Stimulated activated CD8-positive, alpha-beta memory T cell treated with anti-CD3 and anti-CD28 coated beads, Interleukin-4, amount 100 ng/mL, for 24 hours (primary cell): Measurements from ENCODE around the gene ERP27.
A peak's percentile ranks its signal among the peaks of the same experiment; 100 is the strongest.

Source experiments
- DNase-seq: peaks from one replicate; pipeline ENCODE4 v3.0.0-alpha.2; 2020; ENCODE audit warnings: low read depth

Gene ERP27

GRCh38 chr12:14959463-14959862 lies 21.1 kb upstream of the ERP27 start:
- DNase-seq, result no peak

DNA sequence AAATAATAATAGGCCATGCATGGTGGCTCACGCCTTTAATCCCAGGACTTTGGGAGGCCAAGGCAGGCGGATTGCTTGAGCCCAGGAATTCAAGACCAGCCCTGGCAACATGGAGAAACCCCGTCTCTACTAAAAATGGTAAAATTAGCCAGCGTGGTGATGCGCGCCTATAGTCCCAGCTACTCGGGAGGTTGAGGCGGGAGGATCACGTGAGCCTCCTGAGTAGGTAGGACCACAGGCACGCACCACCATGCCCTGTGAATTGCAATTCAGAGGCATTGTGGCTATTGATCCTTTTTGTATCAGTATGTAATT lies 20.7 kb upstream of the ERP27 start:
- DNase-seq, result no peak

GRCh38 chr12:14958361-14959125 lies 20.2 kb upstream of the ERP27 start:
- no peak for DNase-seq

GRCh38 chr12:14957551-14958168 lies 19.3 kb upstream of the ERP27 start:
- DNase-seq, result no peak

DNA sequence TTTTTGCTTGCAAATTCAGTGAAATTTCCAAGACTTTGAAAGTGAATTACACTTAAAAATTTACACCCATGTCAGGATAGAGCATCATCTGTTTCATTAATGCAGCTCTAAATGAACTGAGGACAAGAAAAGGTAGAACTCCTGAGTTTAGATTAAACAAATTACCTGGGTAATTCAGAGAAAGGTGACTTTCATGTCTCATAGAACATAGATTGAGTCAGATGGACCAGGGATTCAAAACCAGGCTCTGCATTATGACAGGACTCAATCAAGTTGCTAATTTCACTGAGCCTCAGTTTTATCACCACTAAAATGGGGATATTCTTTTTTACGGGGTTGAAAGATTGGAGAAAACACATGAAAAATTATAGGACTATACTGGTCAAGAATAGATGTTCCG lies 18.6 kb upstream of the ERP27 start:
- DNase-seq, result no peak

DNA sequence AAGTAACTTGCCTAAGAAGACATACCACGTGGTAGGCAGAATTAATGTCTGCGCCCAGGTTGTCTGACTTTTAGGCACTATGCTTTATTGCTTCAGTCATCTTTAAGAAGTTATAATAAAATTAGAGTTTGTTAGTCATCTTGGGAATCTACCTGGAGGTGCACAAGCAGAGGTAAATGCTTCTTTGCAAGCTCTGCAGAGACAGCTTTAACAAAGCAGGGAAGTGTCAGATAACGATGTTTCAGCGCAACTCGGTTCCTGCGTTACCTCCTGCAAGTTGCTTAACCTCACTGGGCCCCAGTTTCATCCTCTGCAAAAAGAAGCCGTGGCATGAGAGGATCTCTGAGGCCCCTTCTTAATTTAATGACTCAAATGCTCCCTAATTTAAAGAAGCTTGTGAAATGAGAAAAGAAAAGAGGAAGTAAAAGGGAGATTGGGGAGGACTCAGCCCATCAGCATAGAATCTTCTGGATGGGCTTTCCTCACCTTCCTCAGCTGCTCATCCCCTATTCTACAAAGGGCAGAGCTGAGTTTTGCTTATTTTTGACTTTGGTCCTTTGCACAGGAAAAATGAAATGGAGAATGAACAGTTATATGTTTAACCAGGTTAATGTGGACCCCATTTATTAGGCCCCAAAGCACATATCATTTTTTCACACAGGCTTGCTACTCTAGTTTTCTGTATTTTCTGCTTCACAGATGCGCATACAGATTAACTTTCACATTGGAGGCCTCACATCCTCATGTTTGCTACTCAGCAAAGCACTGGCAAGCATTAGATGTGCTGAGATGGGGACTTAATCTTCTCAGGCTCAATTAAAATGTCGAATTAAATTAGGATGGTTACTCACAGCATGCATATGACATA lies 17.9 kb upstream of the ERP27 start:
- DNase-seq, result peak; percentile 29

GRCh38 chr12:14954269-14954668 lies 15.9 kb upstream of the ERP27 start:
- DNase-seq, result no peak

GRCh38 chr12:14953752-14954151 lies 15.4 kb upstream of the ERP27 start:
- no peak for DNase-seq

DNA sequence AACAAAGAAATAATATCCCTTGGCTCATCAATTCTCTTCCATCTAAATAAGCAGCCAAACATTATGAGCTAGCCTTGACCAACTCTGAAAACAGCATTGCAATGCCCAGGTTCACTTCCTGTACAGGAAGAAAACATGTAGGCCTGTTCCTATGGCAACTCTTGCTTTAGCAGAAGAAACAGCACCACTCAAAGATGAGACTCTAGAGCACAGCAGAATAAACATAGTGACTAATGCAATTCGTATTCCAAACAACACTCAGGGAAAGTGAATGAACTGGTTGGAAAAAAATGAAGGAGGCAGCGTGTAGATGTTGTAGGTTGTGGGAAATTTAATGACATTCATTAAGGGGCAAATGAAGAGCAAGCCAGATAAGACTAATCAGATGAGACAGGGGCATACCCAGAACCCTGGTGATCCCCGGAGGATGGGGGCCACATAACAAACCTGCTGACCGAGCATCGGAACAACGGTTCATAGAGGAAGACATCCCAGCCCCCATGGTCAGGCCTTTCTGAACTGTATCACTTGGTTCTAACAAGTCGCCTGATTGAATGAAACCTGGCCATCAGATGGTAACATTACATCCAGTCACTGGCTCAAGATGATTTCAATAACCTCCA lies 14.1 kb upstream of the ERP27 start:
- DNase-seq, result no peak

DNA sequence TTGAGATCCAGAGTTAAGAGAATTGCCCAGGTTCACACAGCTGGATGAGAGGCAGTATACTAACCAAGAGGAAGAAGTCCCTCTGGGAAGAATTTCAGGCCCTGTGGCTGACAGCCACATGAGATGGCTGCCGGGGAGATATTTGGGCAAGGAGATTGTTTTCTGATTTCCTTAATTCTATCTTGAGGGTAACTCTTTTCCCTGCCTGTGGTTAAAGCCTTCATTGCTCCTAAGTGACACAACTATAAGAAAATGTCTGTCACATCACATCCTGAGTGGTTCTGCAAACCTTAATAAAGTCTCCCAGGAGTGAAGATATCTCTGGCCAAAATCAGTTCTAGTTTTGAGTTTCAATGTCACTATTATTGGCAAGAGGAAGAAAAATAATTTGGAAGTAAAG lies 13.5 kb upstream of the ERP27 start:
- no peak for DNase-seq

DNA sequence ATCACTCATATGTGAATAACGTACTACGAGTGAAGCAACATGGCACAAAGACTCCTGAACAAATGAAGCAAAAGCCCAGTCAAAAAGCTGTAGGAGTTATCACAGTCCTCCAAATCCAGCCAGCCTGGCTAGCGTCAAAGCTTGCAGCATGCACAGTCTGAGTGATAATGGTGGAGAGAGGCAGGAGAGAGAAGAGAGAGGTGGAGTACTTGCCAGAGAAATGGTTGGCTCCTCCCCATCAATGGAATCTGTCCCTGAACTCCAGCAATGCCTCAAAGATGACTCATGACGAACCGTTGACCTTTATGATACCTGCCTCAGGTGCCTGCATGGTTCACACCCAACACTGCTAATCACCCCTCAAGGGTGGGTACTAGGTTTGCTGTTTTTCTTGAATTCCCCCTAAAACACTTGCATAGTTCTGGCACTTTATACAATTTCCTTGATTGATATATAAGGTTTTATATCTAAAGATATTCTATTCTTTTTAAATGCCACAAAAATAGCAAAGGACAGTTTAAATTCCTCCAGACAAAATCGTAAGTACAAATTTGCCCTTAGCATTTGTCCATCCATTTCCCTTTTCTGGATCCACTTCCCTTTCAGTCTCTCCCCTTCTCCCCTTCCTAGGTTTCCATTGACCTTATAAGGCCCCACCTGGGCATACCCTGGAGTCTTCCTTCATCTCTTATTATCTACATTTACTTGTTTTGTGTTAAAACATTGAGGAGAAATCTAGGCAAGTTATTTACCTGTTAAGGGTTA lies 12.8 kb upstream of the ERP27 start:
- DNase-seq, result no peak

GRCh38 chr12:14950421-14950820 lies 12.1 kb upstream of the ERP27 start:
- no peak for DNase-seq

DNA sequence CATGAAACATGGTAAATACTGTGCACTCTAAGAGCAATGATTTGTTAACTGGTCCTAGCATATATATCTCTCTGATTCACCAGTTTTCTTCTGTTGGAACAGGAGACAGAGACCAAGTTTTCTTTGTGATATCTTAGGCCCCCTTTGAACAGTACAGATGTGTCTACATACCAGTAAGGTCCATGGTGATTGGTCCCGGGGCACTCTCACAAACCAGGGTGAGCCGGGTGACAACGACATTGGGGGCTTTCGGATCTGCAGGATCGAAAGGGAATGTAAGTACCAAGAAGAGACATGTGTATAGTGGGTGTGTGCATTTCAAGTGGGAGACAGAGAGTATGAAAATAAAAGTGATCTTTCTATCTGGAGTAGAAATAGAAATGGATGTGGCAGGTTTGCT lies 11.3 kb upstream of the ERP27 start:
- no peak for DNase-seq

DNA sequence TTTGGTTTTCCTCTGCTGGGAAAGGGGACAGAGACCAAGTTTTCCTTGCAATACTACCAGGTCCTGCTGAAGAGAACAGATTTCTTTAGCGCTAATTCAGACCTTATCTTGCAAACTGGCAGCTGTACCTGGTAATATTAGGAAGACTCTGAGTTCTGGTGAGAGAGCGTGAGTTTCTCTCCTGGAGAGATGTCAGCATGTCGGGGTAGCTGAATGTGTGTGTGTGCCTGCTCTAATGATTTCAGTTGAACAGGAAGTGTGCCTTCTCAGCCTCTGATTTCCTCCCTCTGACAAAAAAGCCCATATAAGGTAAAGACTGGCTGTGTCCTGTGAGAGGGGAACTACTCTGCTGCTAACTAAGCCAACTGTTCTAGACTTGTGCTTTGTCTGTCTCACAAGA lies 10.3 kb upstream of the ERP27 start:
- DNase-seq, result no peak

GRCh38 chr12:14946861-14947260 lies 8.5 kb upstream of the ERP27 start:
- DNase-seq, result no peak

GRCh38 chr12:14946162-14946561 lies 7.8 kb upstream of the ERP27 start:
- no peak for DNase-seq

DNA sequence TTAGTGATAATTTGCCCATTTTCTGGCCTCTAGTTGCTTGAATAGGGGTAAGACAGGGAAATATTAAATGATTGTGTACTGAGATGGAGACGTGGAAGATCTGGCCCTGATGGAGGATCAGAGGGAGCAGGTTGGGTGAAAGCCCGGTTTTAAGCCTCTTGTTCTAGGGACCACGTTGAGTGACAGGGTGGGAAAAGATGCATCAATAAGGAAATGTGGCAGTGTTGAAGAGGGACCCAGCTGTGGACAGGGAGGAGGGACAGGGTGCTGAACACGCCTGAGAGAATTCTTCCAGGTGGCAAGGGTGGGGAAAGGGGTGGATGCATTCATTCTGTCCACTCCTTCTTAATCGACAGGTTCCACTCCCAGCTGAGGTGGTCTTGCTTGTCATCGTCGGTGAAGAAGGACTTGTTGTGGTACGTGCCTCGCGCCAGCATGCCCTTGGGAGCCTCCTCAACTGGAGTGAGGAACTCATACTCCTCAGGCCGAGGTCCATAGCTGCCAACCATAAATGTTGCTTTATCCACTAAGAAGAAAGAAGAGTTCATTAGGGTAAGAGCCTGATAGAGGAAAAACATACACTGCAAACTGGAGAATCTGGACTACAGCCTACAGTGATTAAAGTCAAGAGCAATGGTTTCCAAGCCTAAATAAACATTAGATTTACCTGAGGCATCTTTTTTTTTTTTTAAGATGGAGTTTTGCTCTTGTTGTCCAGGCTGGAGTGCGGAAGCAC lies 4.0 kb upstream of the ERP27 start:
- DNase-seq, result no peak

DNA sequence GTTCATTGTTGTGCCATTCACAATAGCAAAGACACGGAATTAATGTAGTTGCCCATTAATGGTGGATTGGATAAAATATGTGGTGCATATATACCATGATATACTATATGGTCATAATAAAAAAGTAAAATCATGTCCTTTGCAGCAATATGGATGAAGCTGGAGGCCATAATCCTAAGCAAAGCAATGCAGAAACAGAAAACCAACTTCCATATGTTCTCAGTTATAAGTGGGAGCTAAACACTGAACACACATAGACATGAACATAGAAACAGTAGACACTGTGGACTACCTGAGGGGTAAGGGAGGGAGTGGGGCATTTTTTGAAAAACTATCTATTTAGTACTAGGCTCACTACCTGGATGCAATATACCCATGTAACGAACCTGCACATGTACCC lies 3.0 kb upstream of the ERP27 start:
- DNase-seq, result no peak

GRCh38 chr12:14937689-14938088 lies 648 bp downstream of the ERP27 start:
- no peak for DNase-seq

DNA sequence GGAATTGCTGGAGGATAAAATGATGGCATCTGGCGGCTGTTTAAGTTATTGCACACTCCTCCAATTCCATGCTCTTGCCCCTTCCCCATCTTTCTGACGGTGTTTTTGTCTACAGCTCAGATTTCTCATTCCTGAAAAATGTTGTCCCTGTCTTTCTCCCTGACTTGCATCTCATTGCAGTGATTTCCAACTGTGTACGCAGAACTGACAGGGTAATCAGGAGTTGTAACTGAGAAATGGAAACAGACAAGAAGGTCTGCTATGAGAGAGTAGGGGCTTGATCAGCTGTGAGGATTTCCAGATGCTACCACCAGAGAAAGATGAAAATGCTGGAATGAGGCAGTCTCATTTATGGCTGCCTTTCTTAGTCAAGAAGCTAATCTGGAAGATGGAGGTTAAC lies 1.3 kb downstream of the ERP27 start:
- no peak for DNase-seq

GRCh38 chr12:14936224-14936861 lies 2.0 kb downstream of the ERP27 start:
- DNase-seq, result no peak
